ENCODE measurements around the gene HHIPL1. TPM values are rescaled to one million over a fixed set of nuclear protein-coding genes. Genes with fewer than 3 reads are reported as not detected.

The HHIPL1 gene
- total RNA-seq, 1 donor from 2014 or later: 2.5 TPM

- Mint-ChIP-seq H3K9me3 (no peaks in the 10 kb centered on the region), H3K4me1 (peaks cover 10% of the 10 kb centered on the region), H3K27me3 (ENCODE audit: low read depth) (peaks cover 6% of the 10 kb centered on the region), H3K4me3 (no peak overlapping the region), H3K36me3 (ENCODE audit: low read depth) (no peaks in the 10 kb centered on the region), H3K27ac (ENCODE audit: unreplicated experiment) (no peak overlapping the region)
- DNase-seq (ENCODE audit: low read depth, low spot score): no peak
- TF ChIP-seq CTCF (conservative IDR thresholded peaks at IDR 0.05): no peak
These were observed 35.1 kb downstream of the HHIPL1 start for GRCh38 chr14:99679996-99680395.

GRCh38 chr14:99681101-99681831 is 36.3 kb downstream of the HHIPL1 start:
- no peak for DNase-seq (ENCODE audit: low read depth, low spot score)
- H3K27ac Mint-ChIP-seq (ENCODE audit: unreplicated experiment): no peak overlapping the region
- peaks cover 16% of the 10 kb centered on the region for H3K27me3 Mint-ChIP-seq (ENCODE audit: low read depth)
- H3K4me3 Mint-ChIP-seq: peak overlapping the region; percentile 64
- peaks cover 21% of the 10 kb centered on the region for H3K4me1 Mint-ChIP-seq
- no peaks in the 10 kb centered on the region for H3K36me3 Mint-ChIP-seq (ENCODE audit: low read depth)
- no peak for TF ChIP-seq CTCF (conservative IDR thresholded peaks at IDR 0.05)
- no peaks in the 10 kb centered on the region for H3K9me3 Mint-ChIP-seq

GRCh38 chr14:99681832-99682148 is 36.9 kb downstream of the HHIPL1 start:
- peak overlapping the region; percentile 64 for H3K4me3 Mint-ChIP-seq
- H3K36me3 Mint-ChIP-seq (ENCODE audit: low read depth): no peaks in the 10 kb centered on the region
- peaks cover 21% of the 10 kb centered on the region for H3K4me1 Mint-ChIP-seq
- TF ChIP-seq CTCF (conservative IDR thresholded peaks at IDR 0.05): no peak
- H3K9me3 Mint-ChIP-seq: no peaks in the 10 kb centered on the region
- H3K27me3 Mint-ChIP-seq (ENCODE audit: low read depth): peaks cover 22% of the 10 kb centered on the region
- no peak for DNase-seq (ENCODE audit: low read depth, low spot score)
- H3K27ac Mint-ChIP-seq (ENCODE audit: unreplicated experiment): no peak overlapping the region

- no peaks in the 10 kb centered on the region for H3K36me3 Mint-ChIP-seq (ENCODE audit: low read depth)
- H3K27me3 Mint-ChIP-seq (ENCODE audit: low read depth): peaks cover 29% of the 10 kb centered on the region
- TF ChIP-seq CTCF (conservative IDR thresholded peaks at IDR 0.05): peak; percentile 93
- no peaks in the 10 kb centered on the region for H3K9me3 Mint-ChIP-seq
- H3K4me3 Mint-ChIP-seq: peak overlapping the region; percentile 98
- H3K4me1 Mint-ChIP-seq: peaks cover 21% of the 10 kb centered on the region
- H3K27ac Mint-ChIP-seq (ENCODE audit: unreplicated experiment): no peak overlapping the region
- peak; percentile 88 for DNase-seq (ENCODE audit: low read depth, low spot score)
These were observed 38.1 kb downstream of the HHIPL1 start for GRCh38 chr14:99682809-99683618.

GRCh38 chr14:99683619-99684409 is 38.9 kb downstream of the HHIPL1 start, which contains the start of gene CYP46A1:
TSS of gene CYP46A1 (plus strand) at chr14:99684298. CDS start at chr14:99684418, 120 bp downstream.
- Mint-ChIP-seq H3K4me1 (peaks cover 21% of the 10 kb centered on the region), H3K27ac (ENCODE audit: unreplicated experiment) (peak within 1 kb of the TSS; percentile 92), H3K36me3 (ENCODE audit: low read depth) (no peaks in the 10 kb centered on the region), H3K4me3 (peak within 1 kb of the TSS; percentile 98), H3K27me3 (ENCODE audit: low read depth) (peaks cover 37% of the 10 kb centered on the region), H3K9me3 (no peaks in the 10 kb centered on the region)
- DNase-seq (ENCODE audit: low read depth, low spot score): peak; percentile 98
- TF ChIP-seq CTCF (conservative IDR thresholded peaks at IDR 0.05): no peak
